Spleen (tissue), 11 donors: ENCODE measurements around the gene XYLT1. TPM values are rescaled to one million over a fixed set of nuclear protein-coding genes. Genes with fewer than 3 reads are reported as not detected.

Experiments
- DNase-seq: peaks from one replicate; pipeline ENCODE4 v3.0.0-alpha.2; 2020
- H3K27ac ChIP-seq, 8 donors: fragments of 200-600 bp; sonication (generic) in 7 of 8; 1 replicate in 4 of 8; 2 replicates in 4 of 8; pipeline versions ENCODE4 v1.5.0 to v1.8.0; 2016 to 2021; ENCODE audit warnings: inconsistent platforms in 4 of 8, mild to moderate bottlenecking in 4 of 8, moderate library complexity in 1 of 8
- H3K27me3 ChIP-seq, 7 donors: fragments of 200-600 bp; sonication (generic) in 6 of 7; replicated peaks in 1 of 7; 1 replicate in 4 of 7; 2 replicates in 3 of 7; pipeline versions ENCODE4 v1.5.0 to v1.8.0; 2016 to 2021; ENCODE audit warnings: inconsistent platforms in 3 of 7, mild to moderate bottlenecking in 1 of 7
- H3K36me3 ChIP-seq, 6 donors: fragments of 200-600 bp; sonication (generic) in 5 of 6; 1 replicate in 4 of 6; 2 replicates in 2 of 6; pipeline versions ENCODE4 v1.5.0 to v1.8.0; 2016 to 2021; ENCODE audit warnings: inconsistent platforms in 2 of 6
- H3K4me1 ChIP-seq, 6 donors: fragments of 200-600 bp; sonication (generic) in 5 of 6; 1 replicate in 3 of 6; 2 replicates in 3 of 6; pipeline versions ENCODE4 v1.5.0 to v1.8.0; 2016 to 2021; ENCODE audit warnings: inconsistent platforms in 3 of 6
- H3K4me3 ChIP-seq, 8 donors: fragments of 200-600 bp; sonication (generic) in 7 of 8; 1 replicate in 4 of 8; 2 replicates in 4 of 8; pipeline versions ENCODE4 v1.5.0 to v1.8.0; 2016 to 2021; ENCODE audit warnings: inconsistent platforms in 4 of 8, mild to moderate bottlenecking in 4 of 8, moderate library complexity in 2 of 8
- H3K9me3 ChIP-seq, 8 donors: fragments of 200-600 bp; sonication (generic) in 7 of 8; 1 replicate in 4 of 8; 2 replicates in 4 of 8; pipeline versions ENCODE4 v1.5.0 to v1.8.0; 2016 to 2021; ENCODE audit warnings: inconsistent platforms in 4 of 8
- CTCF ChIP-seq, 11 experiments: fragments of 200-600 bp in 7 of 11; fragments of 450-650 bp in 4 of 11; sonication (generic) in 4 of 11; IDR thresholded peaks in 8 of 11; conservative IDR thresholded peaks in 3 of 11; 1 replicate in 7 of 11; 2 replicates in 4 of 11; pipeline versions ENCODE4 v1.4.0 to v1.8.0; 2016 to 2021; ENCODE audit warnings: antibody characterized with exemption in 11 of 11, inconsistent platforms in 4 of 11, mild to moderate bottlenecking in 1 of 11
- POLR2A ChIP-seq, 3 donors: fragments of 450-650 bp; IDR thresholded peaks; one replicate each; pipeline ENCODE4 v1.5.1; 2017; ENCODE audit warnings: antibody characterized with exemption in 3 of 3, mild to moderate bottlenecking in 1 of 3
- POLR2AphosphoS5 ChIP-seq, 3 donors: sonication (generic); formaldehyde crosslinking; IDR thresholded peaks; one replicate each; pipeline ENCODE4 v1.5.1; 2017; ENCODE audit warnings: antibody characterized with exemption in 3 of 3
- WGBS, 5 donors: extraction: QIAGEN DNeasy Blood & Tissue Kit in 3 of 5; methylation state at CpG; one replicate each; pipeline versions ENCODE4 v1.1.5 to v1.1.7; 2013 to 2018; 5-methylcytosine and 5-hydroxymethylcytosine counted together
- intact Hi-C: fragments of 100-400 bp; cut with DNase I; formaldehyde crosslinking; loops from one replicate; pipeline ENCODE4 v1.15.0; 2023; ENCODE audit warnings: low total_unique reads
- polyA plus RNA-seq, 3 donors: library from polyadenylated mRNA; stranded (reverse); fragments of 200-250 nt; gene quantifications; one replicate each; pipeline ENCODE4 v1.2.1, GENCODE V29; 2013
- total RNA-seq, 7 donors: library from RNA; depleted of rRNA in 3 of 7; stranded (reverse); fragments of >200 nt in 3 of 7; fragmentation: NEBNext Ultra II Directional in 4 of 7; extraction: Animal tissue kit (Norgen Biotek cat#: 25700) in 4 of 7; gene quantifications; one replicate each; pipeline versions ENCODE4 v1.1.0 to v1.2.1, GENCODE V29; 2016 to 2021
- donor health status: healthy with polysubstance abuse.
- donor health status: DM: no; HTN: no; CAD: no; lungs with moderate emphysema.
- donor health status: DM: no; HTN: no; CAD: no.
- donor health status: Bipolar disorder and iron deficiency.
- donor health status: healthy.
- donor health status: DM: no; HTN: no; CAD: no.
- donor health status: DM: yes; HTN: yes; CAD: no.

XYLT1 gene
- total and polyA plus RNA-seq, 10 donors = 2.1 to 40.7 (median 23.5) TPM

- H3K27me3 ChIP-seq = no peaks in the 10 kb centered on the region
- intact Hi-C loops = no loop called here
- no peak overlapping the region for H3K27ac ChIP-seq
- WGBS, 5 donors = 47 to 73% (median 67%) methylated on average over 10 of the region's 10 CpGs
- H3K4me1 ChIP-seq = peaks cover 0 to 22% (median 7%) of the 10 kb centered on the region in 6 donors
- no peak for DNase-seq
- TF ChIP-seq POLR2AphosphoS5 (IDR thresholded peaks at IDR 0.05) = no peak
- no peak for TF ChIP-seq POLR2A (IDR thresholded peaks at IDR 0.05)
- no peak for TF ChIP-seq CTCF (IDR thresholded peaks at IDR 0.05 in 8 of 11, conservative IDR thresholded peaks at IDR 0.05 in 3 of 11)
- no peaks in the 10 kb centered on the region for H3K9me3 ChIP-seq
- H3K4me3 ChIP-seq = no peak overlapping the region
- H3K36me3 ChIP-seq = peaks cover 0 to 100% (median 44%) of the 10 kb centered on the region in 6 donors
These were observed 336.2 kb downstream of the XYLT1 start for GRCh38 chr16:17134586-17134985.

DNA sequence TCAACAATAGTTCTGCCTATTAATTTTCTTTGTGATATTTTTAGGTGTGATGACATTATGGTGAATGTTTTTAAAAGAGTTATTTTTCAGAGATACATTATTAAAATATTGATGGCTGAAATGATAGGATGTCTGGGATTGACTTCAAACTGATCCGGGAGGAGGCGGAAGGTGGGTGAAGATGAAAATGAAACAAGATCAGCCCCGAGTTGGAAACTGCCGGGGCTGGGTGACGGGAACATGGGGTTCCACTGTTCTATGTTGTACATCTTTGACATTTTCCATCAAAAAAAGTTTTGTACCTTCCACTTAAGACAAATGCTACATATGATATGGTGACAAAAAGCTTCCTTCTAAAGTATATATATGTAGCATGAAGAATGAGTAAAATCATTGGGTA is 336.9 kb downstream of the XYLT1 start:
- no peak overlapping the region for H3K27ac ChIP-seq
- intact Hi-C loops = no loop called here
- 89 to 99% (median 94%) methylated on average over 5 of the region's 5 CpGs for WGBS, 5 donors
- H3K27me3 ChIP-seq = no peaks in the 10 kb centered on the region
- no peak overlapping the region for H3K4me3 ChIP-seq
- H3K9me3 ChIP-seq = no peaks in the 10 kb centered on the region
- no peak for TF ChIP-seq CTCF (IDR thresholded peaks at IDR 0.05 in 8 of 11, conservative IDR thresholded peaks at IDR 0.05 in 3 of 11)
- no peak for TF ChIP-seq POLR2AphosphoS5 (IDR thresholded peaks at IDR 0.05)
- no peak for TF ChIP-seq POLR2A (IDR thresholded peaks at IDR 0.05)
- H3K36me3 ChIP-seq = peaks cover 0 to 100% (median 42%) of the 10 kb centered on the region in 6 donors
- H3K4me1 ChIP-seq = peaks cover 0 to 22% (median 7%) of the 10 kb centered on the region in 6 donors
- DNase-seq = no peak

DNA sequence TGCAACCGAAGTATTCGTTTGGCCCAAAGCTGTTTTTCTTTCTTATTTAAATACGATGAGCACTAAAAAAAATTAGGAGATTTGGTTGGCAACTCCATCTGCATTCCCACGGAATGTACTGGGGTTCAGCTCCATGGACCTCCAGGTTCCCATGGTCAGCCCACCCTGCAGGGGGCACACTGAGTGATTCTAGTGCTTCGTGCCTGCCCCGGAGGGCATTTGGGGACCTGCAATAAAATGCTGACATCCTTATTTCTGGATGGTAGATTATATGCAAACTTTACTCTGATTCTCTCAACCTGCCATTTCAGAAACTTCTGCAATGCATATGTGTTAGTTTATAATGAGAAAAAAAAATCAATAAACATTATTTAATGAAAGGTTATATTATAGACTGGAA is 339.4 kb downstream of the XYLT1 start:
- TF ChIP-seq POLR2A (IDR thresholded peaks at IDR 0.05) (no peak), POLR2AphosphoS5 (IDR thresholded peaks at IDR 0.05) (no peak), CTCF (IDR thresholded peaks at IDR 0.05 in 8 of 11, conservative IDR thresholded peaks at IDR 0.05 in 3 of 11) (no peak)

GRCh38 chr16:17130733-17131132 is 340.0 kb downstream of the XYLT1 start:
- peaks cover 0 to 22% (median 7%) of the 10 kb centered on the region in 6 donors for H3K4me1 ChIP-seq
- 58 to 72% (median 64%) methylated on average over 6 of the region's 6 CpGs for WGBS, 5 donors
- H3K27ac ChIP-seq = no peak overlapping the region
- H3K9me3 ChIP-seq = no peaks in the 10 kb centered on the region
- peaks cover 0 to 100% (median 34%) of the 10 kb centered on the region in 6 donors for H3K36me3 ChIP-seq
- DNase-seq = no peak
- no peak overlapping the region for H3K4me3 ChIP-seq
- intact Hi-C loops = no loop called here
- no peak for TF ChIP-seq POLR2A (IDR thresholded peaks at IDR 0.05)
- no peaks in the 10 kb centered on the region for H3K27me3 ChIP-seq

More for the DNA sequence above, 339.4 kb downstream of the XYLT1 start:
- no peaks in the 10 kb centered on the region for H3K27me3 ChIP-seq
- no peak overlapping the region for H3K4me3 ChIP-seq
- peaks cover 0 to 100% (median 32%) of the 10 kb centered on the region in 6 donors for H3K36me3 ChIP-seq
- no peak for DNase-seq
- 89 to 93% (median 90%) methylated on average over 6 of the region's 6 CpGs for WGBS, 5 donors
- H3K9me3 ChIP-seq = no peaks in the 10 kb centered on the region
- peaks cover 0 to 22% (median 7%) of the 10 kb centered on the region in 6 donors for H3K4me1 ChIP-seq
- H3K27ac ChIP-seq = no peak overlapping the region
- intact Hi-C loops = no loop called here

GRCh38 chr16:17129971-17130370 is 340.8 kb downstream of the XYLT1 start:
- Histone ChIP-seq H3K27me3 (no peaks in the 10 kb centered on the region), H3K36me3 (peaks cover 0 to 100% (median 39%) of the 10 kb centered on the region in 6 donors), H3K4me3 (no peak overlapping the region), H3K27ac (no peak overlapping the region), H3K4me1 (peaks cover 0 to 21% (median 7%) of the 10 kb centered on the region in 6 donors), H3K9me3 (no peaks in the 10 kb centered on the region)
- 92 to 100% (median 96%) methylated on average over 4 to 5 of the region's 5 CpGs for WGBS, 5 donors
- intact Hi-C loops = no loop called here
- TF ChIP-seq POLR2A (IDR thresholded peaks at IDR 0.05) (no peak), CTCF (IDR thresholded peaks at IDR 0.05 in 8 of 11, conservative IDR thresholded peaks at IDR 0.05 in 3 of 11) (no peak), POLR2AphosphoS5 (IDR thresholded peaks at IDR 0.05) (no peak)
- DNase-seq = no peak
